ENCODE measurements around the gene IDI1.
A peak's percentile ranks its signal among the peaks of the same experiment; 100 is the strongest.

The IDI1 gene

DNA sequence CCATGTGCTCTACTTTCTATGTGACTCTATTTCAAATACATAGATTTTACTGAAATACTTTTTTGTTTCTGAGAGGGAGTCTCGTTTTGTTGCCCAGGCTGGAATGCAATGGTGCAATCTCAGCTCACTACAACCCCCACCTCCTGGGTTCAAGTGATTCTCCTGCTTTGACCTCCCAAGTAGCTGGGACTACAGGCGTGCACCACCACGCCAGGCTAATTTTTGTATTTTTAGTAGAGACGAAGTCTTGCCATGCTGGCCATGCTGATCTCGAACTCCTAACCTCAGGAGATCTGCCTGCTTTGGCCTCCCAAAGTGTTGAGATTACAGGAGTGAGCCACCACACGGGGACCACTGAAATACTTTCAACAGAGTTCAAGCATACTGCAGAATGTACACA lies 3.5 kb downstream of the IDI1 start:
- H3K9me3 ChIP-seq (ENCODE audit: severe bottlenecking), result no peaks in the 10 kb centered on the region
- peaks cover 3% of the 10 kb centered on the region for H3K4me1 ChIP-seq (ENCODE audit: insufficient read depth, poor library complexity, severe bottlenecking)
- H3K27me3 ChIP-seq (ENCODE audit: insufficient read depth, poor library complexity, severe bottlenecking), result no peaks in the 10 kb centered on the region
- ATAC-seq (ENCODE audit: low read depth), result no peak
- no peak for DNase-seq (ENCODE audit: low spot score)
- H3K27ac ChIP-seq (ENCODE audit: poor library complexity, severe bottlenecking), result peak overlapping the region; percentile 9
- TF ChIP-seq, protein P1, sequence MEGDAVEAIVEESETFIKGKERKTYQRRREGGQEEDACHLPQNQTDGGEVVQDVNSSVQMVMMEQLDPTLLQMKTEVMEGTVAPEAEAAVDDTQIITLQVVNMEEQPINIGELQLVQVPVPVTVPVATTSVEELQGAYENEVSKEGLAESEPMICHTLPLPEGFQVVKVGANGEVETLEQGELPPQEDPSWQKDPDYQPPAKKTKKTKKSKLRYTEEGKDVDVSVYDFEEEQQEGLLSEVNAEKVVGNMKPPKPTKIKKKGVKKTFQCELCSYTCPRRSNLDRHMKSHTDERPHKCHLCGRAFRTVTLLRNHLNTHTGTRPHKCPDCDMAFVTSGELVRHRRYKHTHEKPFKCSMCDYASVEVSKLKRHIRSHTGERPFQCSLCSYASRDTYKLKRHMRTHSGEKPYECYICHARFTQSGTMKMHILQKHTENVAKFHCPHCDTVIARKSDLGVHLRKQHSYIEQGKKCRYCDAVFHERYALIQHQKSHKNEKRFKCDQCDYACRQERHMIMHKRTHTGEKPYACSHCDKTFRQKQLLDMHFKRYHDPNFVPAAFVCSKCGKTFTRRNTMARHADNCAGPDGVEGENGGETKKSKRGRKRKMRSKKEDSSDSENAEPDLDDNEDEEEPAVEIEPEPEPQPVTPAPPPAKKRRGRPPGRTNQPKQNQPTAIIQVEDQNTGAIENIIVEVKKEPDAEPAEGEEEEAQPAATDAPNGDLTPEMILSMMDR (IDR thresholded peaks at IDR 0.05; ENCODE audit: poor library complexity, severe bottlenecking), result no peak
- peaks cover 67% of the 10 kb centered on the region for H3K36me3 ChIP-seq (ENCODE audit: low read depth)
- H3K4me3 ChIP-seq (ENCODE audit: severe bottlenecking), result no peak overlapping the region

DNA sequence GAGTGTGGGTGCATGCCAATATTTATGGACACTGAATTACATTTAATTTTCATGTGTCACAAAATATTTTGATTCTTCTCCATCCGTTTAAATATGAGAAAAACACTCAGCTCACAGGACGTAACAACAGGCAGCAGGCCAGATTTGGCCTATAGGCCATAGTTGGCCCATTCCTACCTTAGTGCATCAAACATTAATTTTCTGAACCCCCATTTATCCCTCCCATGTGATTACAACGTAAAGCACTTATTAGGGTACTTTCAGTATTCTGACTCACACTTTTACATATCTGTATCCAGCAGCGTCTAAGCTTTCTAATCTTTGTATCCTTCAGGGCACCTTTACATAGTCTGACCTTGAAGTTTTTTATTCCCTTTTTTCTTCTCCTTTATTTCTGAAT lies 4.0 kb downstream of the IDI1 start:
- no peak overlapping the region for H3K4me3 ChIP-seq (ENCODE audit: severe bottlenecking)
- DNase-seq (ENCODE audit: low spot score), result no peak

DNA sequence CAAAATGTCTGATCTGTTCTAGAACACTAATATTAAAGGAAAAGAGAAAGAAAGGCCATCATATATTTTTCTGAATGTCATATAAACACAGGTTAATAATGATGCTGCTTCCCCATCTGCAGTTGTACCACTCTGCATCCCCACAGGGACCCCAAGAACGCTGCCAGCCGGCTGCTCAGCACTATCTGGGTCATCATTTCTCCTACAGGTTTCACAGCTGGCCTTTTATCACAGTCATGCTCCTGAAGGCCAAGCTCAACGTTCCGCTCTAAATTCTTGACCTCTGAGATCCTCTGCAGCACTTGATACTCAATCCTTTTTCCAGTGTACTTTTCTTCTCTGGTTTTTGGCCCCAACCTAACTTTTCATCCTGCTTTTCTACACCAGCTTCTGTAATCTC lies 4.8 kb downstream of the IDI1 start:
- peaks cover 79% of the 10 kb centered on the region for H3K36me3 ChIP-seq (ENCODE audit: low read depth)
- peak overlapping the region; percentile 9 for H3K27ac ChIP-seq (ENCODE audit: poor library complexity, severe bottlenecking)
- no peak for ATAC-seq (ENCODE audit: low read depth)
- DNase-seq (ENCODE audit: low spot score), result no peak
- no peak overlapping the region for H3K4me3 ChIP-seq (ENCODE audit: severe bottlenecking)
- no peaks in the 10 kb centered on the region for H3K9me3 ChIP-seq (ENCODE audit: severe bottlenecking)
- peaks cover 3% of the 10 kb centered on the region for H3K4me1 ChIP-seq (ENCODE audit: insufficient read depth, poor library complexity, severe bottlenecking)
- TF ChIP-seq, protein P1 (IDR thresholded peaks at IDR 0.05; ENCODE audit: poor library complexity, severe bottlenecking), result no peak
- no peaks in the 10 kb centered on the region for H3K27me3 ChIP-seq (ENCODE audit: insufficient read depth, poor library complexity, severe bottlenecking)

More for the DNA sequence above, 4.0 kb downstream of the IDI1 start:
- Histone ChIP-seq H3K4me1 (ENCODE audit: insufficient read depth, poor library complexity, severe bottlenecking) (peaks cover 3% of the 10 kb centered on the region), H3K9me3 (ENCODE audit: severe bottlenecking) (no peaks in the 10 kb centered on the region), H3K27ac (ENCODE audit: poor library complexity, severe bottlenecking) (peak overlapping the region; percentile 9), H3K27me3 (ENCODE audit: insufficient read depth, poor library complexity, severe bottlenecking) (no peaks in the 10 kb centered on the region), H3K36me3 (ENCODE audit: low read depth) (peaks cover 72% of the 10 kb centered on the region)
- no peak for ATAC-seq (ENCODE audit: low read depth)
- TF ChIP-seq, protein P1 (IDR thresholded peaks at IDR 0.05; ENCODE audit: poor library complexity, severe bottlenecking), result no peak

DNA sequence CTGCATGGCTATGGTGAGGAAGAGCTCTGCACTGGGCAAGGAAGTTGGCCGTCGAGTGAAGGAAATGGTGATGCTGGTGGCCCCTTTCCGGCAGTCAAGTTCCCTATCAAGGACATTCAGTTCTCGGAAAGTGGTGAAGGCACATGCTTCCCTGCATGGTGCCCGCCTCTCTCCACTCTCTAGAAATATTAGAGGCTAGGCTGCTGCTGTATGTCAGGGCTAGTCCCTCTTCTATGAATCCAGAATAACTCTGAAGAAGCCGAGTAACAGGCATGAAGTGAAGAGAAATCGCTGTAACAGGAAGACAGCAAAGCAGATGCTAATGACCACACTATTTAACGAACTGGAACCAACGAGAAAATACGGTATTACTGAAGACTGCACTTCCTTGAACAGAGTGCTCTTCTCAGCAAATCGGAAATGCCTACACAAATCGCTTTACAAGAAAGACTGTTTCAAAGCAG lies 5.4 kb downstream of the IDI1 start:
- H3K27me3 ChIP-seq (ENCODE audit: insufficient read depth, poor library complexity, severe bottlenecking), result no peaks in the 10 kb centered on the region
- H3K36me3 ChIP-seq (ENCODE audit: low read depth), result peaks cover 79% of the 10 kb centered on the region
- TF ChIP-seq, protein P1 (IDR thresholded peaks at IDR 0.05; ENCODE audit: poor library complexity, severe bottlenecking), result no peak
- ATAC-seq (ENCODE audit: low read depth) (no peak), DNase-seq (ENCODE audit: low spot score) (no peak)
- no peak overlapping the region for H3K4me3 ChIP-seq (ENCODE audit: severe bottlenecking)
- H3K4me1 ChIP-seq (ENCODE audit: insufficient read depth, poor library complexity, severe bottlenecking), result peaks cover 3% of the 10 kb centered on the region
- no peaks in the 10 kb centered on the region for H3K9me3 ChIP-seq (ENCODE audit: severe bottlenecking)
- peak overlapping the region; percentile 9 for H3K27ac ChIP-seq (ENCODE audit: poor library complexity, severe bottlenecking)

DNA sequence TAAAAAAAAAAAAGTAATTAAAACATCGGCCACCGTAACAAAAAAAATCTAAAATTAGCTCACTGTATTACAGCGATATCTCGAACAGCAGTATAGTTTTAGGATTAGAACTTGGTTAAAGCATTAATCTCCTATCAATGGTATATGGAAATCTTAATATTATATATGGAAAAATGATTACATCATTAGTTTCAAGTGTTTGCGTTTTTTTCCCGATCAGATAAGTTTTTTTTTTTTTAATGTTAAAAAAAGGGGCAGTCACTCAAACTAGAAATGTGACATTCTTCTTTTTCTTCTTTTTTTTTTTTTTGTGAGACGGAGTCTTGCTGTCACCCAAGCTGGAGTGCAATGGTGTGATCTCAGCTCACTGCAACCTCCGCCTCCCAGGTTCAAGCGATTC lies 7.4 kb downstream of the IDI1 start:
- no peaks in the 10 kb centered on the region for H3K9me3 ChIP-seq (ENCODE audit: severe bottlenecking)
- no peak for DNase-seq (ENCODE audit: low spot score)
- TF ChIP-seq, protein P1 (IDR thresholded peaks at IDR 0.05; ENCODE audit: poor library complexity, severe bottlenecking), result no peak
- no peak overlapping the region for H3K27ac ChIP-seq (ENCODE audit: poor library complexity, severe bottlenecking)
- H3K4me1 ChIP-seq (ENCODE audit: insufficient read depth, poor library complexity, severe bottlenecking), result peaks cover 3% of the 10 kb centered on the region
- ATAC-seq (ENCODE audit: low read depth), result no peak
- peaks cover 69% of the 10 kb centered on the region for H3K36me3 ChIP-seq (ENCODE audit: low read depth)
- H3K27me3 ChIP-seq (ENCODE audit: insufficient read depth, poor library complexity, severe bottlenecking), result no peaks in the 10 kb centered on the region
- no peak overlapping the region for H3K4me3 ChIP-seq (ENCODE audit: severe bottlenecking)

Measured in RWPE2 (cell line).